HG03175 (cell line): ENCODE measurements around the gene SEMA4D.

Source experiments
- ATAC-seq: cut with Tn5 transposase; IDR thresholded peaks from one replicate; pipeline ENCODE4 v1.9.1; 2021; ENCODE audit warnings: mild to moderate bottlenecking, moderate library complexity; ENCODE audit not compliant: unreplicated experiment

Gene SEMA4D

GRCh38 chr9:89502038-89502601 is 4.2 kb upstream of the SEMA4D start:
- ATAC-seq = no peak

DNA sequence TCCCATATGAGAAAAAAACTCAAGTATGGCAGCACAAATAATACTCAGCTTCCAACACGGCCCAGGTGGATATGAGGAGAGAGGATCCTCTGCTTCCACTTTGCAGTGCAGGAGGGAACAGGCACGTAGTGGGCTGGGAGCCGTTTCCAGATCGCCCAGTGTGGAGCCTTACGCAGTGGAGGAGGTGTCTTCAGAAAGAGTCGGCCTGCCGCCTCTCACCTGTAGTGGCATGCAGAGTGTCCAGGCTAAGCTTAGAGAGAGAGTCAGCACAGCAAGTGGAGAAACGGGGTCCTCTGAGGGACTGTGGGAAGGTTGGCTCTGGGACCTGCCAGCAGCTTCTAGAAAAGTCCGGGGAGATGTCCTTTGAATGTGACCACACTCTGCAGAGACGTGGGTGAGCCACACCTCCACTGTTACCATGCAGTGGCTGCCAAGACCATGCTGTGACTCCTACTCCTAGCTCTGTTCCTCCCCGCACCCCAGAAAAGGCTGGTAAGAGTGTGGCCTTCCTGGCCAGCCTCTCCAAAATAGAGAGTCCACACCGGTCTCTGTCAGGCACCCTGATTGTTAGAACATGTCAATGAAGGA is 3.5 kb upstream of the SEMA4D start:
- no peak for ATAC-seq

DNA sequence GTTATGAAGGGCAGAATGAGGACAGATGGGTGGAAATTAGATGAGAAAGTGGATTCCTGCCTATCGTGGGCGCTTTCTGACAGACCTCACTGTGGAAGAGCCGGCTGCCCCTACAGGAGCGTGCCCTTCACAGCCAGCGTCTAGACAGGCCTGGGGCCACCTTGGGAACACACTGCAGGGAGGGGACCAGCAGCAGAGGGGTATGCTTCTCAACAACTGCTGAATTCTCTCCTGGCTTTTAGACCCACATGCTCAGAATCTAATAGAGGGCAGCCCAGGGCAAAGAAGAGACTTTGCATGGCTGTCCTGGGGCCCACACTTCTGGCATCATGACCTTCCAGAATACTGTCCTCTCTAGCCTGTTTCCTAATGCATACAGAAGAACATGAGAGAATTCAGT is 2.1 kb upstream of the SEMA4D start:
- no peak for ATAC-seq

- ATAC-seq = peak; percentile 44
Measured at GRCh38 chr9:89498852-89499480, 1.1 kb upstream of the SEMA4D start.

GRCh38 chr9:89497257-89497963 is 503 bp downstream of the SEMA4D start:
- ATAC-seq = peak; percentile 23

GRCh38 chr9:89496645-89497256 is 1.2 kb downstream of the SEMA4D start:
- peak; percentile 44 for ATAC-seq

GRCh38 chr9:89495824-89496560 is 1.9 kb downstream of the SEMA4D start:
- no peak for ATAC-seq

DNA sequence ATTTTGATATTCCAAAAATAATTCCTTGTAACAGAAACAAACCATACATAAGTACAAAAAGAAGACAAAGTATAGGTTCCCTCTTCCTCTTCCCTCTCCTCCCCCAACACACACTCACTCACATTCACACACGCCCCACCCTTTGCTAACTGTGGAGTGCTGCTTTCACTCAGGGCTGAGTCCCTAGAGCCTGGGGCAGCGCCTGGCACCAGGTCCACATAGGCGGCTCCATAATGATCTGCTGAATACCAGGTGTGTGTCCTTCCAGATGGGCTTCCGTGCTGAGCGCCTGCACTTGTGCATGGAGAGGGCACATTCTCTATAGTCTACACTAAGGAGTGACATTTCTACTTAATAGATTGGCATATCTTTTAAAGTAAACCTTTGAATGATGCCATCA is 3.7 kb downstream of the SEMA4D start:
- no peak for ATAC-seq

- no peak for ATAC-seq
Measured at GRCh38 chr9:89493671-89494070, 4.2 kb downstream of the SEMA4D start.

- no peak for ATAC-seq
Measured at GRCh38 chr9:89493181-89493580, 4.7 kb downstream of the SEMA4D start.

GRCh38 chr9:89492586-89492985 is 5.3 kb downstream of the SEMA4D start:
- ATAC-seq = no peak

- ATAC-seq = no peak
Measured at GRCh38 chr9:89491694-89492093, 6.2 kb downstream of the SEMA4D start.

GRCh38 chr9:89489548-89490530 is 8.1 kb downstream of the SEMA4D start:
- no peak for ATAC-seq

DNA sequence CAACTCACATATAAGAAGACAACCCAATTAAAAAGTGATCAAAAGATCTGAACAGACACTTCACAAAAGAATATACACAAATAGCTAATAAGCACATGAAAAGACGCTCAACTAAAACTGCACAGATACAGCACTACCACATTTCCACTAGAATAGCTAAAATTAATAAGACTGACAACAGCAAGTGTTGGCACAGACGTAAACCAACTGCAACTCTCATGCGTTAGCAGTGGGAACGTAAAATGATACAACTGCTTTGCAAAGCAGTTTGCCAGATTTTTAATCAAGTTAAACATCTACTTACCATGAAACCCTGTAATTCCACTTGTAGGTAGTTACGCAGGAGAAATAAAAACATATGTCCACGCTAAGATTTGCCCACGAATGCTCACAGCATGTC is 9.0 kb downstream of the SEMA4D start:
- no peak for ATAC-seq

- no peak for ATAC-seq
Measured at GRCh38 chr9:89488131-89488530, 9.8 kb downstream of the SEMA4D start.

DNA sequence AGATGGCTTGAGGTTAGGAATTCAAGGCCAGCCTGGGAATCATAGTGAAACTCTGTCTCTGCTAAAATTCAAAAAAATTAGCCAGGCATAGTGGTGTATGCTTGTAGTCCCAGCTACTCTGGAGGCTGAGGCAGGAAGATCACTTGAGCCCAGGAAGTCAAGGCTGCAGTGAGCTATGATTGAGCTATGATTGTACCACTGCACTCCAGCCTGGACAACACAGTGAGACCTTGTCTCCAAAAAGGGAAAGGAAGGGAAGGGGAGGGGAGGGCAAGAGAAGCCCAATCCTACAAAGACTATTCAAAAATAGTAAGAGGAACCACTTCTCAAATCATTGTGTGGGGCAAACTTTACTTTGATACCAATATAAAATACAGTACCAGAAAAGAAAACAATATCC is 11.2 kb downstream of the SEMA4D start:
- no peak for ATAC-seq

- peak; percentile 45 for ATAC-seq
Measured at GRCh38 chr9:89484475-89485404, 13.2 kb downstream of the SEMA4D start.

DNA sequence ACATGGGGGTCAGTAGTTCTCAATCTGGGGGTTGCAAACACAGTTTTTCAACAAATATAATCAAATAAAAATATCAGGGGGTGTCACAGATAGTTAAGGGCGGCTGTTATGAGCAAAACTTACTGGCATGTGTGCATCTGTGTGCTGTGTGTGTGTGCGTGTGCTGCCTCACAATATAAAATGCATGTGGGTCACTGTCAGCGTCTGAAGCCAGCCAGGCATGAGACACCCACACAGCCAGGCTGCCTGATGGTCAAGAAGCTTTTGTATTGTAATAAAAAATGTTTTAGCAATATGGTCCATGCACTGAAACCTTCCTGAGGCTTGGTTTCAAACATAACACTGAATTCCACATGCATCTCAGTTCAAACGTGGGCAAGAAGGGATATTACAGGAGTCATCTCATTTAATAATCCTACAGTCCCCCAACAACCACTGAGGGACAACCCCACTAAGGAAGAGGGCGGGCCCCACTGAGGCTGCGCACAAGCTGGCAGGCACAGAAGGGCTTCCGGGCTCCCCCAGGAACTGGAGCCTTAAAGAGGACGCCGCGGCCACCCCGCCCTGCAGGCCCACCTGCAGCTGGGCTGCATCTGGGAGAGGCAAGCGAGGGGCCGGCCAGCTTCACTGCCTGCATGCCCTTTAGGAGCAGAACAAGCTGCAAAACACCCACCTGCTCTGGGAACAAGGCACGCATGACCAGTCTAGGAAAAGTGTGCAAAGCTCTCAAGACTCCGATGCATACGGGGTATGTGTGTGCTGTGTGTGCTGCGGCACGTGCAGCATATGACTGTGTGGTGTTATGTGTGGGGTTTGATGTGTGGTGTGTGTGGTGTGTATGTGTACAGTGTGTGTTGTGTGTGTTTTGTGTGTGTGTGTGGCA is 14.1 kb downstream of the SEMA4D start:
- ATAC-seq = peak; percentile 61
